OCI-LY1 (cell line): ENCODE data around the gene KLK13.

Experiments used
- H2AFZ ChIP-seq: fragments of 200-600 bp; sonication (generic), shearing (Covaris generic); 2 replicates; pipeline ENCODE4 v1.6.0; 2014; ENCODE audit warnings: antibody characterized with exemption, mild to moderate bottlenecking, low read length
- H3F3A ChIP-seq: fragments of 200-600 bp; sonication (generic), shearing (Covaris generic); 2 replicates; pipeline ENCODE4 v1.6.0; 2014; ENCODE audit warnings: mild to moderate bottlenecking, antibody characterized with exemption, low read length, moderate library complexity; ENCODE audit not compliant: insufficient read depth
- H3K27ac ChIP-seq: fragments of 200-600 bp; sonication (generic); 2 replicates; pipeline ENCODE4 v1.5.1; 2014; ENCODE audit warnings: low read length, mixed run types, mild to moderate bottlenecking, low read depth; ENCODE audit not compliant: poor library complexity, severe bottlenecking
- H3K27me3 ChIP-seq: fragments of 200-600 bp; sonication (generic); 2 replicates; pipeline ENCODE4 v1.6.0; 2014; ENCODE audit warnings: antibody characterized with exemption, mild to moderate bottlenecking, low read length, moderate library complexity; ENCODE audit not compliant: insufficient read depth
- H3K36me3 ChIP-seq: fragments of 200-600 bp; sonication (generic); 2 replicates; pipeline ENCODE4 v1.6.1; 2014; ENCODE audit warnings: mild to moderate bottlenecking, antibody characterized with exemption, low read length, moderate library complexity, mixed read lengths; ENCODE audit not compliant: insufficient read depth
- H3K4me1 ChIP-seq: fragments of 200-600 bp; sonication (generic); 2 replicates; pipeline ENCODE4 v1.5.1; 2014; ENCODE audit warnings: mild to moderate bottlenecking, low read length, moderate library complexity; ENCODE audit not compliant: insufficient read depth, severe bottlenecking
- H3K4me2 ChIP-seq: fragments of 200-600 bp; sonication (generic), shearing (Covaris generic); 2 replicates; pipeline ENCODE4 v1.6.1; 2014; ENCODE audit warnings: low read length
- H3K4me3 ChIP-seq: fragments of 200-600 bp; sonication (generic); 2 replicates; pipeline ENCODE4 v1.5.1; 2014; ENCODE audit warnings: low read length, low read depth, mild to moderate bottlenecking, mixed read lengths; ENCODE audit not compliant: poor library complexity, severe bottlenecking
- H3K79me2 ChIP-seq: fragments of 200-600 bp; shearing (Covaris generic); 2 replicates; pipeline ENCODE4 v1.6.1; 2016; ENCODE audit warnings: mixed run types, low read length, mixed read lengths; ENCODE audit not compliant: insufficient read depth
- H3K9ac ChIP-seq: fragments of 200-600 bp; sonication (generic), shearing (Covaris generic); 2 replicates; pipeline ENCODE4 v1.6.1; 2014; ENCODE audit warnings: mild to moderate bottlenecking, low read length, mixed read lengths
- H3K9me2 ChIP-seq: fragments of 200-600 bp; sonication (generic), shearing (Covaris generic); 2 replicates; pipeline ENCODE4 v1.6.1; 2014; ENCODE audit warnings: low read depth, mild to moderate bottlenecking, low read length, mixed read lengths
- H3K9me3 ChIP-seq: fragments of 200-600 bp; shearing (Covaris generic); 2 replicates; pipeline ENCODE4 v1.6.1; 2014; ENCODE audit warnings: low read length, mixed read lengths
- H4K20me1 ChIP-seq: fragments of 200-600 bp; sonication (generic), shearing (Covaris generic); 2 replicates; pipeline ENCODE4 v1.6.0; 2016; ENCODE audit warnings: mild to moderate bottlenecking, low read length; ENCODE audit not compliant: insufficient read depth
- CTCF ChIP-seq: fragments of 200-600 bp; sonication (generic), shearing (Covaris generic); IDR thresholded peaks from 2 replicates; pipeline ENCODE4 v1.5.1; 2017; ENCODE audit warnings: mild to moderate bottlenecking, antibody characterized with exemption, low read length, moderate library complexity, mixed read lengths
- EZH2 ChIP-seq: fragments of 200-600 bp; sonication (generic), shearing (Covaris generic); IDR thresholded peaks from 2 replicates; pipeline ENCODE4 v1.8.0; 2017; ENCODE audit warnings: borderline replicate concordance, mixed run types, mild to moderate bottlenecking, antibody characterized with exemption, low read length, moderate library complexity, mixed read lengths

The KLK13 gene

GRCh38 chr19:51065221-51065960 lies 499 bp upstream of the KLK13 start:
- no peaks in the 10 kb centered on the region for H3F3A ChIP-seq
- H3K4me1 ChIP-seq = no peaks in the 10 kb centered on the region
- no peaks in the 10 kb centered on the region for H3K9me3 ChIP-seq
- no peak overlapping the region for H3K9ac ChIP-seq
- H3K27ac ChIP-seq = no peak overlapping the region
- H3K4me2 ChIP-seq = no peak overlapping the region
- TF ChIP-seq CTCF (no peak), EZH2 (no peak)
- no peaks in the 10 kb centered on the region; the same call in none of the 2 replicates for H3K27me3 ChIP-seq
- H3K4me3 ChIP-seq = no peak overlapping the region
- H4K20me1 ChIP-seq = no peaks in the 10 kb centered on the region
- H3K36me3 ChIP-seq = no peaks in the 10 kb centered on the region
- no peak overlapping the region for H2AFZ ChIP-seq
- no peaks in the 10 kb centered on the region for H3K9me2 ChIP-seq
- no peaks in the 10 kb centered on the region for H3K79me2 ChIP-seq

- Histone ChIP-seq H3K9me3 (no peaks in the 10 kb centered on the region), H3F3A (no peaks in the 10 kb centered on the region), H3K9ac (no peak overlapping the region), H3K4me2 (no peak overlapping the region), H3K4me1 (no peaks in the 10 kb centered on the region), H4K20me1 (no peaks in the 10 kb centered on the region), H3K4me3 (no peak overlapping the region), H2AFZ (no peak overlapping the region), H3K36me3 (no peaks in the 10 kb centered on the region), H3K79me2 (no peaks in the 10 kb centered on the region), H3K27me3 (no peaks in the 10 kb centered on the region; the same call in 1 of the 2 replicates), H3K27ac (no peak overlapping the region), H3K9me2 (no peaks in the 10 kb centered on the region)
- no peak for TF ChIP-seq CTCF
- no peak for TF ChIP-seq EZH2
Observed at GRCh38 chr19:51063664-51064063, 1.2 kb downstream of the KLK13 start.

- no peak overlapping the region for H3K9ac ChIP-seq
- H3K9me2 ChIP-seq = no peaks in the 10 kb centered on the region
- H3F3A ChIP-seq = no peaks in the 10 kb centered on the region
- no peak for TF ChIP-seq CTCF
- TF ChIP-seq EZH2 = no peak
- H2AFZ ChIP-seq = no peak overlapping the region
- no peaks in the 10 kb centered on the region for H3K79me2 ChIP-seq
- no peak overlapping the region for H3K4me3 ChIP-seq
- H3K9me3 ChIP-seq = no peaks in the 10 kb centered on the region
- no peaks in the 10 kb centered on the region for H3K36me3 ChIP-seq
- no peaks in the 10 kb centered on the region for H3K4me1 ChIP-seq
- no peaks in the 10 kb centered on the region for H3K27me3 ChIP-seq
- H4K20me1 ChIP-seq = no peaks in the 10 kb centered on the region
- no peak overlapping the region for H3K27ac ChIP-seq
- H3K4me2 ChIP-seq = no peak overlapping the region
Observed at GRCh38 chr19:51060973-51061372, 3.9 kb downstream of the KLK13 start.
